ENCODE results near the gene SH3GL1.
A peak's percentile ranks its signal among the peaks of the same experiment; 100 is the strongest.

DNA sequence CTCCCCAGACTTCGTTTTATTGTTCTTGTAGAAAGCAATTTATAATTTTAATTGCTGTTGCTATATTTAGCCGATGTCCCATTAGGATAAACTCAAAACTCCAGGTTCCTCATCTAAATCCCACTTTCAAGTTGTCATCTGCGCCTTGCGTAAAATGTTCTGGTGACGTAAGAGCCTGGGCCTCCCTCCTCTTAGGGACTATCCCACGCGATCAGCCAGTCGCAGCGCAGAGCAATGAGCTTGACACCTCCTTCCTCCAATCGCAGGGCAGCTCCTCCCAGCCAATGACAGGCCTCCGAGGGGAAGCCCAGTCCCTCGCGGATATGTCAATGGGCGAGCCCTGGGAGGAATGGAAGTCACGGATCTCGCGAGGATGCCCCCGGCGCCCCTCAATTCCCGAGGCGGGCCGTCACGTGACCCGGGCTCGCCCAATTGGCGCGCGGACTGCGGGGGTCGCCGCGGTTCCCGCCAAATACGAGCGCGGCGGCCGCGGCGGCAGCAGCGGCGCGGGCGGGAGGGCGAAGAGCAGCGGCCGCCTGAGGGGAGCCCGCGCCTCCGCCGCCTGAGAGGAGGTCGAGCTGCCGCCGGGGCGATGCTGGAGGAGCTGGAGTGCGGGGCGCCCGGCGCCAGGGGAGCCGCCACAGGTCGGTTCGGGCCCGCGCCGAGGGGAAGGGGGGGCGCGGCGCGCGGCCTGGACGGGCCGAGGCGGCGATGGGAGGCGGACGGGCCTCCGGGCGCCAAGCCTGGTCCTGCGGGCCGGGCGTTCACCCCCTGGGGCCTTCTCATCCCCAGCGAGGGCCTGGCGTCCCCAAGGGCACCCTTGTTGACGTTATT is 2.0 kb upstream of the SH3GL1 start, which contains the start of gene CHAF1A:
- TF ChIP-seq CTCF (IDR thresholded peaks at IDR 0.05) (no peak), POLR2AphosphoS5 (IDR thresholded peaks at IDR 0.05; ENCODE audit: insufficient read depth in 1 of 2, low read depth in 1 of 2) (peak; percentile 89 to 99), POLR2A (IDR thresholded peaks at IDR 0.05) (peak in 1 of 2 donors; percentile 75)
